Hepatocyte (in vitro differentiated cells): ENCODE results near the gene TMEFF2. TPM values are rescaled to one million over a fixed set of nuclear protein-coding genes. Genes with fewer than 3 reads are reported as not detected.

Experiments used
- DNase-seq: peaks from one replicate; pipeline ENCODE4 v3.0.0-alpha.2; 2016; ENCODE audit warnings: low spot score
- H2AFZ ChIP-seq: fragments of 200-600 bp; sonication (generic); 2 replicates; pipeline ENCODE4 v1.6.0; 2016; ENCODE audit warnings: antibody characterized with exemption, mild to moderate bottlenecking
- H3K27ac ChIP-seq: fragments of 200-600 bp; sonication (generic); 2 replicates; pipeline ENCODE4 v1.5.1; 2016; ENCODE audit warnings: mild to moderate bottlenecking
- H3K27me3 ChIP-seq: fragments of 200-600 bp; sonication (generic); 2 replicates; pipeline ENCODE4 v1.6.1; 2016
- H3K36me3 ChIP-seq: fragments of 200-600 bp; sonication (generic); replicated peaks from 2 replicates; pipeline ENCODE4 v1.5.1; 2016; ENCODE audit warnings: low read depth; ENCODE audit not compliant: insufficient read depth
- H3K4me1 ChIP-seq: fragments of 200-600 bp; sonication (generic); 2 replicates; pipeline ENCODE4 v1.5.1; 2016; ENCODE audit warnings: mild to moderate bottlenecking, moderate library complexity; ENCODE audit not compliant: insufficient read depth
- H3K4me2 ChIP-seq: fragments of 200-600 bp; sonication (generic); 2 replicates; pipeline ENCODE4 v1.6.0; 2016
- H3K4me3 ChIP-seq: fragments of 200-600 bp; sonication (generic); 2 replicates; pipeline ENCODE4 v1.5.1; 2016; ENCODE audit warnings: mild to moderate bottlenecking
- H3K79me2 ChIP-seq: fragments of 200-600 bp; sonication (generic); 2 replicates; pipeline ENCODE4 v1.6.0; 2017; ENCODE audit warnings: mild to moderate bottlenecking
- H3K9me2 ChIP-seq: fragments of 200-600 bp; sonication (generic); replicated peaks from 2 replicates; pipeline ENCODE4 v1.6.0; 2017; ENCODE audit warnings: mild to moderate bottlenecking; ENCODE audit not compliant: insufficient read depth
- H3K9me3 ChIP-seq: fragments of 200-600 bp; sonication (generic); 2 replicates; pipeline ENCODE4 v1.5.1; 2016; ENCODE audit warnings: low read depth, mild to moderate bottlenecking
- H4K20me1 ChIP-seq: fragments of 200-600 bp; sonication (generic); 2 replicates; pipeline ENCODE4 v1.6.0; 2016; ENCODE audit warnings: mild to moderate bottlenecking; ENCODE audit not compliant: insufficient read depth, poor library complexity, severe bottlenecking
- CTCF ChIP-seq: fragments of 200-600 bp; sonication (generic); IDR thresholded peaks from 2 replicates; pipeline ENCODE4 v1.5.1; 2016; ENCODE audit warnings: antibody characterized with exemption, mild to moderate bottlenecking; ENCODE audit not compliant: poor library complexity
- EZH2 ChIP-seq: fragments of 200-600 bp; sonication (generic); IDR thresholded peaks from 2 replicates; pipeline ENCODE4 v1.6.1; 2016; ENCODE audit warnings: antibody characterized with exemption, mild to moderate bottlenecking, borderline replicate concordance
- EZH2phosphoT487 ChIP-seq: fragments of 200-600 bp; sonication (generic); IDR thresholded peaks from one replicate; pipeline ENCODE4 v1.6.1; 2018; ENCODE audit warnings: antibody characterized with exemption, mild to moderate bottlenecking, low read depth, moderate library complexity; ENCODE audit not compliant: unreplicated experiment, severe bottlenecking
- WGBS: methylation state at CpG from one replicate; pipeline ENCODE4 v1.1.6; 2016; ENCODE audit warnings: low lambda C conversion rate; ENCODE audit errors: missing lambda C conversion rate; 5-methylcytosine and 5-hydroxymethylcytosine counted together
- polyA plus RNA-seq: library from polyadenylated mRNA; unstranded; fragments of >200 nt; fragmentation: Nextera tagmentation; extraction: Ambion mirVana; gene quantifications from 2 replicates; pipeline ENCODE4 v1.2.1, GENCODE V29; 2016
- total RNA-seq: library from RNA; depleted of rRNA; stranded (reverse); fragments of >200 nt; gene quantifications from 2 replicates; pipeline ENCODE4 v1.2.3, GENCODE V29; 2014

The TMEFF2 gene
- total and polyA plus RNA-seq, 2 experiments from 2014 or later, result 0.43 to 1.8 TPM

- no peaks in the 10 kb centered on the region for H3K9me2 ChIP-seq
- no peak overlapping the region for H3K27ac ChIP-seq
- TF ChIP-seq EZH2 (no peak), CTCF (no peak), EZH2phosphoT487 (no peak)
- no peak overlapping the region for H3K4me3 ChIP-seq
- H3K4me1 ChIP-seq, result no peaks in the 10 kb centered on the region
- no peaks in the 10 kb centered on the region for H3K36me3 ChIP-seq
- H3K79me2 ChIP-seq, result no peaks in the 10 kb centered on the region
- H2AFZ ChIP-seq, result no peak overlapping the region
- no peaks in the 10 kb centered on the region for H4K20me1 ChIP-seq
- H3K27me3 ChIP-seq, result no peaks in the 10 kb centered on the region
- 92% methylated on average over 2 of the region's 2 CpGs for WGBS
- no peak for DNase-seq
- H3K4me2 ChIP-seq, result peak overlapping the region; percentile 39
- no peaks in the 10 kb centered on the region for H3K9me3 ChIP-seq
Observed at GRCh38 chr2:192161656-192162290, 33.0 kb downstream of the TMEFF2 start.

GRCh38 chr2:192159736-192160135 is 35.0 kb downstream of the TMEFF2 start:
- no peak for TF ChIP-seq CTCF
- TF ChIP-seq EZH2phosphoT487, result no peak
- no peak for TF ChIP-seq EZH2
- Histone ChIP-seq H3K9me2 (no peaks in the 10 kb centered on the region), H3K4me2 (no peak overlapping the region), H3K4me1 (no peaks in the 10 kb centered on the region), H3K4me3 (no peak overlapping the region), H3K79me2 (no peaks in the 10 kb centered on the region), H3K36me3 (no peaks in the 10 kb centered on the region), H4K20me1 (no peaks in the 10 kb centered on the region), H3K9me3 (no peaks in the 10 kb centered on the region), H3K27ac (no peak overlapping the region), H2AFZ (no peak overlapping the region), H3K27me3 (no peaks in the 10 kb centered on the region)
- WGBS, result 74% methylated on average over 1 of the region's 1 CpG
- no peak for DNase-seq

DNA sequence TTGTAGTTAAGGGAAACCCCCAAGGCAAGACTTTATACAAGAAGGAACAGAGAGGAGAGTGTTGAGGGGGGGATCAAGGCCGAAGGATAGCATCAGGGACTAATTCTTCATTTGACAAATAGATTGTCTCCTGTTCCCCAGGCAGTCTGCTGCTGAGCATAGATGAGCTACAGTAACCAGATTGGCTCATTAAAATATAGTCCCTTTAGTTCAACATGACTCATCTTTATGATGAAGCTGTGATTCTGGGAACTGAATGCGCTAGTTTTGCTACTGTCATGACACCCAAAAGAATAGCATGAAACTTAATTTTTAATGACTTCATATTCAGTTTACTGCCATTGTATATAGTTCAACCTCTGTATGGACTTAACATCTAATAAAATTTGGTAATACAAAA is 35.5 kb downstream of the TMEFF2 start:
- Histone ChIP-seq H3K27ac (no peak overlapping the region), H3K9me2 (no peaks in the 10 kb centered on the region), H3K36me3 (no peaks in the 10 kb centered on the region), H3K9me3 (no peaks in the 10 kb centered on the region), H3K79me2 (no peaks in the 10 kb centered on the region), H3K4me2 (no peak overlapping the region), H4K20me1 (no peaks in the 10 kb centered on the region), H2AFZ (no peak overlapping the region), H3K27me3 (no peaks in the 10 kb centered on the region), H3K4me1 (no peaks in the 10 kb centered on the region), H3K4me3 (no peak overlapping the region)
- DNase-seq, result no peak
- TF ChIP-seq EZH2 (no peak), EZH2phosphoT487 (no peak), CTCF (no peak)
- WGBS, result 89% methylated on average over 2 of the region's 2 CpGs
